Smooth muscle cell (in vitro differentiated cells): ENCODE data around the gene PDE11A. TPM values are rescaled to one million over a fixed set of nuclear protein-coding genes. Genes with fewer than 3 reads are reported as not detected.

ENCODE experiments used
- DNase-seq: peaks from one replicate; lab custom pipeline; 2025; ENCODE audit not compliant: unreplicated experiment; lab: John Stamatoyannopoulos, UW
- H2AFZ ChIP-seq: fragments of 200-600 bp; sonication (generic); 2 replicates; pipeline ENCODE4 v1.6.0; 2016; ENCODE audit warnings: antibody characterized with exemption, low read depth, mild to moderate bottlenecking
- H3F3A ChIP-seq: fragments of 200-600 bp; sonication (generic); 2 replicates; pipeline ENCODE4 v1.6.0; 2017; ENCODE audit warnings: antibody characterized with exemption, low read depth
- H3K27ac ChIP-seq: fragments of 200-600 bp; sonication (generic); 2 replicates; pipeline ENCODE4 v1.5.1; 2016; ENCODE audit warnings: low read depth, mild to moderate bottlenecking
- H3K27me3 ChIP-seq: fragments of 200-600 bp; sonication (generic); 2 replicates; pipeline ENCODE4 v1.6.1; 2016; ENCODE audit warnings: low read depth, mild to moderate bottlenecking
- H3K36me3 ChIP-seq: fragments of 200-600 bp; sonication (generic); 2 replicates; pipeline ENCODE4 v1.5.1; 2016; ENCODE audit warnings: low read depth
- H3K4me1 ChIP-seq: fragments of 200-600 bp; sonication (generic); 2 replicates; pipeline ENCODE4 v1.5.1; 2016; ENCODE audit warnings: low read depth
- H3K4me2 ChIP-seq: fragments of 200-600 bp; sonication (generic); 2 replicates; pipeline ENCODE4 v1.6.0; 2016; ENCODE audit warnings: mild to moderate bottlenecking
- H3K4me3 ChIP-seq: fragments of 200-600 bp; sonication (generic); 2 replicates; pipeline ENCODE4 v1.5.1; 2016; ENCODE audit warnings: mild to moderate bottlenecking
- H3K79me2 ChIP-seq: fragments of 200-600 bp; sonication (generic); 2 replicates; pipeline ENCODE4 v1.6.0; 2016; ENCODE audit warnings: low read depth, mild to moderate bottlenecking
- H3K9ac ChIP-seq: fragments of 200-600 bp; sonication (generic); 2 replicates; pipeline ENCODE4 v1.6.0; 2016; ENCODE audit warnings: low read depth
- H3K9me3 ChIP-seq: fragments of 200-600 bp; sonication (generic); replicated peaks from 2 replicates; pipeline ENCODE4 v1.5.1; 2016; ENCODE audit warnings: low read depth
- H4K20me1 ChIP-seq: fragments of 200-600 bp; sonication (generic); 2 replicates; pipeline ENCODE4 v1.6.0; 2016; ENCODE audit warnings: low read depth
- CTCF ChIP-seq: fragments of 200-600 bp; sonication (generic); IDR thresholded peaks from 2 replicates; pipeline ENCODE4 v1.5.1; 2017; ENCODE audit warnings: borderline replicate concordance, mild to moderate bottlenecking, antibody characterized with exemption; ENCODE audit not compliant: insufficient read depth, poor library complexity, severe bottlenecking
- WGBS: methylation state at CpG from one replicate; pipeline ENCODE4 v1.1.7; 2016; ENCODE audit warnings: low lambda C conversion rate; 5-methylcytosine and 5-hydroxymethylcytosine counted together
- polyA plus RNA-seq: library from polyadenylated mRNA; unstranded; fragments of >200 nt; fragmentation: Nextera tagmentation; extraction: Ambion mirVana; gene quantifications from 2 replicates; pipeline ENCODE4 v1.2.1, GENCODE V29; 2016
- total RNA-seq: library from RNA; depleted of rRNA; stranded (reverse); fragments of >200 nt; gene quantifications from 2 replicates; pipeline ENCODE4 v1.2.3, GENCODE V29; 2014

The PDE11A gene
- total and polyA plus RNA-seq, 2 experiments from 2014 or later, result under 0.01 TPM; not detected in 1

GRCh38 chr2:177723235-177723634, 349.3 kb downstream of the PDE11A start:
- 90% methylated on average over 3 of the region's 3 CpGs for WGBS

GRCh38 chr2:177721818-177722567, 350.6 kb downstream of the PDE11A start:
- Histone ChIP-seq H3K79me2 (no peaks in the 10 kb centered on the region), H2AFZ (no peak overlapping the region), H3K36me3 (no peaks in the 10 kb centered on the region), H4K20me1 (no peaks in the 10 kb centered on the region), H3F3A (no peaks in the 10 kb centered on the region), H3K27me3 (no peaks in the 10 kb centered on the region), H3K27ac (no peak overlapping the region), H3K4me1 (no peaks in the 10 kb centered on the region), H3K9ac (no peak overlapping the region), H3K4me3 (no peak overlapping the region), H3K9me3 (no peaks in the 10 kb centered on the region), H3K4me2 (no peak overlapping the region)
- WGBS, result 82% methylated on average over 11 of the region's 11 CpGs
- DNase-seq, result no peak
- no peak for TF ChIP-seq CTCF

More at GRCh38 chr2:177723235-177723634, 349.3 kb downstream of the PDE11A start:
- DNase-seq, result no peak
- Histone ChIP-seq H3F3A (no peaks in the 10 kb centered on the region), H3K36me3 (no peaks in the 10 kb centered on the region), H4K20me1 (no peaks in the 10 kb centered on the region), H2AFZ (no peak overlapping the region), H3K27me3 (no peaks in the 10 kb centered on the region), H3K9me3 (no peaks in the 10 kb centered on the region), H3K79me2 (no peaks in the 10 kb centered on the region), H3K4me2 (no peak overlapping the region), H3K4me3 (no peak overlapping the region), H3K4me1 (no peaks in the 10 kb centered on the region), H3K9ac (no peak overlapping the region), H3K27ac (no peak overlapping the region)
- TF ChIP-seq CTCF, result no peak

GRCh38 chr2:177721087-177721486, 351.5 kb downstream of the PDE11A start:
- no peaks in the 10 kb centered on the region for H3K27me3 ChIP-seq
- no peaks in the 10 kb centered on the region for H3F3A ChIP-seq
- no peaks in the 10 kb centered on the region for H3K4me1 ChIP-seq
- no peak overlapping the region for H3K4me2 ChIP-seq
- H4K20me1 ChIP-seq, result no peaks in the 10 kb centered on the region
- H3K9me3 ChIP-seq, result no peaks in the 10 kb centered on the region
- H3K27ac ChIP-seq, result no peak overlapping the region
- H3K4me3 ChIP-seq, result no peak overlapping the region
- DNase-seq, result no peak
- H3K9ac ChIP-seq, result no peak overlapping the region
- TF ChIP-seq CTCF, result no peak
- no peak overlapping the region for H2AFZ ChIP-seq
- no peaks in the 10 kb centered on the region for H3K79me2 ChIP-seq
- 90% methylated on average over 2 of the region's 2 CpGs for WGBS
- no peaks in the 10 kb centered on the region for H3K36me3 ChIP-seq
